HepG2 (cell line): Measurements from ENCODE around the gene PGLYRP4. TPM values are rescaled to one million over a fixed set of nuclear protein-coding genes. Genes with fewer than 3 reads are reported as not detected.

ENCODE experiments used
- ATAC-seq: fragments of 200-7000 bp; cut with Tn5 transposase; 3 replicates; pipeline ENCODE4 v1.9.1; 2020; ENCODE audit warnings: mild to moderate bottlenecking, moderate library complexity
- BruUV-seq: library from RNA; stranded (reverse); fragments of 400-500 nt; replicated peaks from 2 replicates; lab custom pipeline; 2021; lab: Mats Ljungman, UMichigan
- CTCF ChIA-PET: fragments of 300-600 bp; formaldehyde crosslinking; extraction: SDS; loops from one replicate; lab custom pipeline; 2021; ENCODE audit warnings: low total read pairs, inconsistent platforms, low intra/inter-chr PET ratio; lab: Yijun Ruan, JAX
- POLR2A ChIA-PET: fragments of 350-600 bp; sonication (Branson Sonifier 250); formaldehyde crosslinking; loops from one replicate; lab custom pipeline; 2020; ENCODE audit warnings: antibody characterized with exemption, inconsistent platforms; lab: Yijun Ruan, JAX
- DNase-seq: peaks from one replicate; pipeline ENCODE4 v3.0.0-alpha.2; 2015; ENCODE audit warnings: low spot score
- FAIRE-seq: peaks from 3 replicates; lab custom pipeline; 2011; peaks lifted over from hg19 to GRCh38; lab: Jason Lieb, UNC
- H2AFZ ChIP-seq: one replicate; pipeline ENCODE4 v1.6.1; 2011; ENCODE audit warnings: low read length, inconsistent platforms
- H3K27ac ChIP-seq: fragments of 300-600 bp; 3 replicates; pipeline ENCODE4 v1.8.0; 2011; ENCODE audit warnings: mixed run types, mild to moderate bottlenecking, mixed read lengths, low read length, inconsistent platforms; ENCODE audit not compliant: insufficient read depth; ENCODE audit errors: extremely low read length
- H3K27me3 ChIP-seq, 2 experiments: fragments of 200-600 bp in 1 of 2; 2 replicates in 1 of 2; 3 replicates in 1 of 2; pipeline versions ENCODE4 v1.6.0 to v1.8.0; 2011; ENCODE audit warnings: low read length in 2 of 2, mild to moderate bottlenecking in 2 of 2, moderate library complexity in 2 of 2, inconsistent platforms in 1 of 2; ENCODE audit not compliant: insufficient read depth in 2 of 2, control insufficient read depth in 1 of 2
- H3K36me3 ChIP-seq, 2 experiments: fragments of 200-600 bp in 1 of 2; replicated peaks in 1 of 2; 2 replicates in 1 of 2; 3 replicates in 1 of 2; pipeline versions ENCODE4 v1.5.1 to v1.8.0; 2011; ENCODE audit warnings: low read length in 2 of 2, inconsistent platforms in 1 of 2; ENCODE audit not compliant: insufficient read depth in 2 of 2, control insufficient read depth in 1 of 2
- H3K4me1 ChIP-seq: 2 replicates; pipeline ENCODE4 v1.5.1; 2012; ENCODE audit warnings: low read length, inconsistent platforms; ENCODE audit not compliant: insufficient read depth
- H3K4me2 ChIP-seq: 2 replicates; pipeline ENCODE4 v1.6.0; 2011; ENCODE audit warnings: low read depth, low read length, inconsistent platforms
- H3K4me3 ChIP-seq, 3 experiments: fragments of 200-600 bp in 1 of 3; sonication (generic), shearing (Covaris generic) in 1 of 3; replicated peaks in 1 of 3; 2 replicates each; pipeline ENCODE4 v1.5.1; 2011 to 2016; ENCODE audit warnings: low read length in 3 of 3, inconsistent platforms in 2 of 3, low read depth in 2 of 3, mild to moderate bottlenecking in 2 of 3, control low read depth in 1 of 3, mixed read lengths in 1 of 3; ENCODE audit not compliant: insufficient read depth in 1 of 3
- H3K79me2 ChIP-seq: one replicate; pipeline ENCODE4 v1.6.1; 2011; ENCODE audit warnings: low read length, inconsistent platforms; ENCODE audit not compliant: insufficient read depth
- H3K9ac ChIP-seq: 2 replicates; pipeline ENCODE4 v1.6.0; 2011; ENCODE audit warnings: mild to moderate bottlenecking, low read depth, low read length, inconsistent platforms; ENCODE audit not compliant: insufficient read depth
- H3K9me3 ChIP-seq: 2 replicates; pipeline ENCODE4 v1.5.1; 2012; ENCODE audit warnings: mild to moderate bottlenecking, low read length
- H4K20me1 ChIP-seq: 2 replicates; pipeline ENCODE4 v1.6.0; 2011; ENCODE audit warnings: inconsistent platforms, mild to moderate bottlenecking, low read length, moderate library complexity; ENCODE audit not compliant: insufficient read depth
- EED ChIP-seq: sonication (generic); formaldehyde crosslinking; IDR thresholded peaks from 2 replicates; pipeline ENCODE4 v1.5.0; 2020; ENCODE audit warnings: mild to moderate bottlenecking, missing genetic modification reagents
- PLRG1 ChIP-seq: fragments of 450-650 bp; conservative IDR thresholded peaks from 2 replicates; pipeline ENCODE4 v1.6.1; 2016
- STAG1 ChIP-seq: sonication (generic); formaldehyde crosslinking; IDR thresholded peaks from 2 replicates; pipeline ENCODE4 v1.4.0; 2020; ENCODE audit warnings: missing genetic modification reagents
- TBP ChIP-seq: sonication (generic); formaldehyde crosslinking; IDR thresholded peaks from 2 replicates; pipeline ENCODE4 v1.5.0; 2020; ENCODE audit warnings: missing genetic modification reagents
- ZBTB21 ChIP-seq: sonication (generic); formaldehyde crosslinking; IDR thresholded peaks from 2 replicates; pipeline ENCODE4 v1.4.0; 2020; ENCODE audit warnings: missing genetic modification reagents
- ZNF3 ChIP-seq: IDR thresholded peaks from 2 replicates; pipeline ENCODE4 v1.7.0; 2017; ENCODE audit warnings: inconsistent platforms
- ZNF484 ChIP-seq: sonication (generic); formaldehyde crosslinking; IDR thresholded peaks from 2 replicates; pipeline ENCODE4 v1.5.1; 2020; ENCODE audit warnings: mild to moderate bottlenecking, low read depth, missing genetic modification reagents, borderline replicate concordance
- ZNF768 ChIP-seq: sonication (generic); formaldehyde crosslinking; IDR thresholded peaks from 2 replicates; pipeline ENCODE4 v1.4.0; 2020; ENCODE audit warnings: missing genetic modification reagents
- ZSCAN12 ChIP-seq: sonication (generic); formaldehyde crosslinking; IDR thresholded peaks from 2 replicates; pipeline ENCODE4 v1.9.0; 2021; ENCODE audit warnings: mild to moderate bottlenecking, missing genetic modification reagents
- WGBS: methylation state at CpG from one replicate; pipeline ENCODE4 v1.1.6; 2017; ENCODE audit warnings: low lambda C conversion rate; 5-methylcytosine and 5-hydroxymethylcytosine counted together
- in situ Hi-C: cut with HindIII; loops from 2 replicates; pipeline ENCODE4 v1.10.0; 2017; ENCODE audit warnings: low pct_unique_long_range_greater_than_20kb; ENCODE audit not compliant: extremely low pct_ligation_motif_present
- intact Hi-C: fragments of 100-400 bp; cut with micrococcal nuclease; formaldehyde crosslinking; loops from one replicate; pipeline ENCODE4 v1.10.0; 2022; ENCODE audit not compliant: unreplicated experiment
- polyA plus RNA-seq, 8 experiments: library from polyadenylated mRNA; depleted of rRNA in 3 of 8; stranded (reverse) in 7 of 8; unstranded in 1 of 8; fragments of >200 nt; fragmentation: Illumina TruSeq in 4 of 8; extraction: Trizol in 4 of 8; gene quantifications; 2 replicates each; pipeline versions ENCODE4 v1.2.1 to v1.2.3, GENCODE V29; 2011 to 2016; ENCODE audit warnings: low read depth in 4 of 8, missing spikeins in 1 of 8, mixed read lengths in 1 of 8; ENCODE audit not compliant: insufficient read depth in 1 of 8
- total RNA-seq, 5 experiments: library from RNA; depleted of rRNA; stranded (reverse); fragments of >200 nt; fragmentation: Illumina TruSeq; extraction: Trizol; gene quantifications; 2 replicates each; pipeline ENCODE4 v1.2.3, GENCODE V29; 2016; ENCODE audit warnings: low read depth in 1 of 5
- TF ChIP-seq, protein P1 (sequence below): sonication (generic); formaldehyde crosslinking; IDR thresholded peaks from 2 replicates; pipeline ENCODE4 v1.4.0; 2020; ENCODE audit warnings: missing genetic modification reagents, borderline replicate concordance
- TF ChIP-seq, protein P2 (sequence below): sonication (generic); formaldehyde crosslinking; IDR thresholded peaks from 2 replicates; pipeline ENCODE4 v1.5.0; 2020; ENCODE audit warnings: mild to moderate bottlenecking, missing genetic modification reagents, moderate library complexity
- TF ChIP-seq, protein P3 (sequence below): sonication (generic); formaldehyde crosslinking; IDR thresholded peaks from 2 replicates; pipeline ENCODE4 v1.5.0; 2020; ENCODE audit warnings: mild to moderate bottlenecking, missing genetic modification reagents, borderline replicate concordance

PGLYRP4 gene
- total and polyA plus RNA-seq, 2 of the 13 experiments (the other 11 are each of a cell fraction or from before 2014, with no cell fraction given), result not detected

DNA sequence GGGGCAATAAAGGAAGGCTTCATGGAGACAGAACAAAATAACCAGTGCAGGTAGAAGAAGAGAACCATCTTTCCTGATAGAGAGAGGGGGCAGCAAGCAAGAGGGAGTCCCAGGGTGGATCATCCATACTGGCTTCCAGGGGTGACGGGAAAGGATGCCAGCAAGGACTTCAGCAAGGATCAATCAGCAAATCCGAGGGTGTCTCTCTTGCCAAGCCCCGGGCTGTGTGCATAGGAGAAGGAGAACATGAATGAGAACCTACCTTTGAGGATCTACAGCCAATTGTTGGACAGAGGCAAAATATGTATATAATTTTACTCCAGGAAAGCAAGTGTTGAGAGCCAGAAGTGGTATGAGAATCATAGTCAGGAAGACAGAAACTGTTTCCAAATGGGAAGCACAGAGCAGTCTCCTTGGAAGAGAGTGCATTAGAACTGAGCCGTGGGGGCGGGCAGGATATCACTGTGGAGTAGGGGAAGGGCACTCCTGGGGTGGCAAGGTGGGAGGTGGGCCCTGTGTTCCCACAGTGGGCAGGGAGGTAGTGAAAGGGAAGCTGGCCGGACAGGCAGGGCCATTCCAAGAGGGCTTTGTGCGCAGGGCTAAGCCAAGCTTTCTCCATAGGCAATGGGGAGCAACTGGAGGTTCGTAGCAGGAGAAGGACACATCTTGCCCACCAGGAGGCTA lies 7.9 kb upstream of the PGLYRP4 start:
- intact Hi-C loops (no loop called here), in situ Hi-C loops (no loop called here)
- no peak overlapping the region for H3K9ac ChIP-seq
- CTCF ChIA-PET, result interaction anchor here (2.0 kb wide), 1 partner anchor 138 kb away, joined by 8 read pairs; no protein-coding TSS in a partner anchor
- H3K79me2 ChIP-seq, result no peaks in the 10 kb centered on the region
- H3K27ac ChIP-seq, result no peak overlapping the region
- no peaks in the 10 kb centered on the region; a peak in 1 of 5 replicates for H3K27me3 ChIP-seq
- H3K36me3 ChIP-seq, result no peaks in the 10 kb centered on the region
- FAIRE-seq (no peak), DNase-seq (no peak), ATAC-seq (no peak)
- no peak overlapping the region for H2AFZ ChIP-seq
- BruUV-seq, result no TSS peak
- POLR2A ChIA-PET, result no interaction called here
- peaks cover 5% of the 10 kb centered on the region for H4K20me1 ChIP-seq
- no peak overlapping the region for H3K4me3 ChIP-seq
- H3K4me2 ChIP-seq, result no peak overlapping the region
- no peak for TF ChIP-seq ZNF3 (CRISPR knock-in tag)
- H3K4me1 ChIP-seq, result 0 out of 2 replicates have a peak, but pooled peaks cover 5% of the 10 kb centered on the region
- H3K9me3 ChIP-seq, result no peaks in the 10 kb centered on the region
- 32% methylated on average over 8 of the region's 8 CpGs for WGBS

DNA sequence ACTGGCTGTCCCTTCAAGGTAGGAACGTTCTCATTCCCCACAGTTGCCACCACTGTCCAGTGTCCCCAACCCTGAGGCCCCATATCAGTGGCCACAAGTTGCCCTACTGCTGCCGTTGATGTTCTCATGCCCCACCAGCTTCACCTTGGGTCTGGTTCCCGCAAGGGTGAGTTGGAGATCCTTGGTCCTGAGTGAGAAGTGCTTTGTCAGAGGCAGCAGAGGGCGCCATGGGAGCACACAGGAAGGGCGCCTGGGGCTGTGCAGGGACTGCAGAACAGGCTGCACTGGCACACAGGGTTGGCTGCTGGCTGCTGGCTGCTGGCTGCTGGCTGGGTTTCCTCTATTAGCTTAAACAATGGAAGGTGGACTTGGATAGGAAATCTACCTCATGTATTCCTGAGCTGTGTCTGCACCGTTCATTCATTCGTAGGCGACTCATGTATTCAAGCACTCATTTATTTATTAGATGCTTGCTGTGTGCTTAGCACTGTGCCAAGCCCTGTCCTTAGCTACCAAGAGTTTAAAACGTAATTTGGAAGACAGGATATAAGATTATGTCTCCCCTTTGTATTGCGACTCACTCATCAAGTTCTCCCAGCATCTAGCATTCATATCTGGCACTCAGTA lies 6.9 kb upstream of the PGLYRP4 start:
- no peak overlapping the region for H3K9ac ChIP-seq
- H2AFZ ChIP-seq, result no peak overlapping the region
- H4K20me1 ChIP-seq, result peaks cover 5% of the 10 kb centered on the region
- H3K4me3 ChIP-seq, result no peak overlapping the region
- FAIRE-seq (no peak), ATAC-seq (peak; percentile 84), DNase-seq (peak; percentile 27)
- POLR2A ChIA-PET, result no interaction called here
- no peaks in the 10 kb centered on the region for H3K9me3 ChIP-seq
- in situ Hi-C loops (no loop called here), intact Hi-C loops (no loop called here)
- no peaks in the 10 kb centered on the region for H3K79me2 ChIP-seq
- BruUV-seq, result no TSS peak
- CTCF ChIA-PET, result interaction anchor here (2.0 kb wide), 1 partner anchor 139 kb away, joined by 8 read pairs; no protein-coding TSS in a partner anchor
- no peak overlapping the region for H3K4me2 ChIP-seq
- H3K36me3 ChIP-seq, result no peaks in the 10 kb centered on the region
- H3K4me1 ChIP-seq, result 0 out of 2 replicates have a peak, but pooled peaks cover 5% of the 10 kb centered on the region
- H3K27me3 ChIP-seq, result no peaks in the 10 kb centered on the region; a peak in 2 of 5 replicates
- 15% methylated on average over 6 of the region's 10 CpGs for WGBS
- H3K27ac ChIP-seq, result no peak overlapping the region
- TF ChIP-seq ZNF768 (CRISPR knock-in tag) (0 out of 2 replicates have a peak, but pooled peaks have one; percentile 24), ZNF484 (CRISPR knock-in tag) (peak; percentile 98), ZBTB21 (CRISPR knock-in tag) (no peak), PLRG1 (no peak), TBP (CRISPR knock-in tag) (no peak), ZSCAN12 (CRISPR knock-in tag) (no peak), EED (no peak), STAG1 (peak; percentile 67)
- TF ChIP-seq, protein P1, sequence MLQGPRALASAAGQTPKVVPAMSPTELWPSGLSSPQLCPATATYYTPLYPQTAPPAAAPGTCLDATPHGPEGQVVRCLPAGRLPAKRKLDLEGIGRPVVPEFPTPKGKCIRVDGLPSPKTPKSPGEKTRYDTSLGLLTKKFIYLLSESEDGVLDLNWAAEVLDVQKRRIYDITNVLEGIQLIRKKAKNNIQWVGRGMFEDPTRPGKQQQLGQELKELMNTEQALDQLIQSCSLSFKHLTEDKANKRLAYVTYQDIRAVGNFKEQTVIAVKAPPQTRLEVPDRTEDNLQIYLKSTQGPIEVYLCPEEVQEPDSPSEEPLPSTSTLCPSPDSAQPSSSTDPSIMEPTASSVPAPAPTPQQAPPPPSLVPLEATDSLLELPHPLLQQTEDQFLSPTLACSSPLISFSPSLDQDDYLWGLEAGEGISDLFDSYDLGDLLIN (CRISPR knock-in tag), result no peak
- TF ChIP-seq, protein P2, sequence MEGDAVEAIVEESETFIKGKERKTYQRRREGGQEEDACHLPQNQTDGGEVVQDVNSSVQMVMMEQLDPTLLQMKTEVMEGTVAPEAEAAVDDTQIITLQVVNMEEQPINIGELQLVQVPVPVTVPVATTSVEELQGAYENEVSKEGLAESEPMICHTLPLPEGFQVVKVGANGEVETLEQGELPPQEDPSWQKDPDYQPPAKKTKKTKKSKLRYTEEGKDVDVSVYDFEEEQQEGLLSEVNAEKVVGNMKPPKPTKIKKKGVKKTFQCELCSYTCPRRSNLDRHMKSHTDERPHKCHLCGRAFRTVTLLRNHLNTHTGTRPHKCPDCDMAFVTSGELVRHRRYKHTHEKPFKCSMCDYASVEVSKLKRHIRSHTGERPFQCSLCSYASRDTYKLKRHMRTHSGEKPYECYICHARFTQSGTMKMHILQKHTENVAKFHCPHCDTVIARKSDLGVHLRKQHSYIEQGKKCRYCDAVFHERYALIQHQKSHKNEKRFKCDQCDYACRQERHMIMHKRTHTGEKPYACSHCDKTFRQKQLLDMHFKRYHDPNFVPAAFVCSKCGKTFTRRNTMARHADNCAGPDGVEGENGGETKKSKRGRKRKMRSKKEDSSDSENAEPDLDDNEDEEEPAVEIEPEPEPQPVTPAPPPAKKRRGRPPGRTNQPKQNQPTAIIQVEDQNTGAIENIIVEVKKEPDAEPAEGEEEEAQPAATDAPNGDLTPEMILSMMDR (CRISPR knock-in tag), result peak; percentile 81
- TF ChIP-seq, protein P3, sequence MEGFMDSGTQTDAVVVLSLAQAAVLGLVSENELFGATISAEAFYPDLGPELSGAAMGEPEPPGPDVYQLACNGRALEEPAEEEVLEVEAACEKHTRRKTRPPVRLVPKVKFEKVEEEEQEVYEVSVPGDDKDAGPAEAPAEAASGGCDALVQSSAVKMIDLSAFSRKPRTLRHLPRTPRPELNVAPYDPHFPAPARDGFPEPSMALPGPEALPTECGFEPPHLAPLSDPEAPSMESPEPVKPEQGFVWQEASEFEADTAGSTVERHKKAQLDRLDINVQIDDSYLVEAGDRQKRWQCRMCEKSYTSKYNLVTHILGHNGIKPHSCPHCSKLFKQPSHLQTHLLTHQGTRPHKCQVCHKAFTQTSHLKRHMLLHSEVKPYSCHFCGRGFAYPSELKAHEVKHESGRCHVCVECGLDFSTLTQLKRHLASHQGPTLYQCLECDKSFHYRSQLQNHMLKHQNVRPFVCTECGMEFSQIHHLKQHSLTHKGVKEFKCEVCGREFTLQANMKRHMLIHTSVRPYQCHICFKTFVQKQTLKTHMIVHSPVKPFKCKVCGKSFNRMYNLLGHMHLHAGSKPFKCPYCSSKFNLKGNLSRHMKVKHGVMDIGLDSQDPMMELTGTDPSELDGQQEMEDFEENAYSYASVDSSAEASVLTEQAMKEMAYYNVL, result no peak
